ENCODE measurements around the gene KCNK5. TPM values are rescaled to one million over a fixed set of nuclear protein-coding genes. Genes with fewer than 3 reads are reported as not detected.

The KCNK5 gene
- total and polyA plus RNA-seq, 12 donors: 0.06 to 1.1 (median 0.25) TPM; not detected in 1

DNA sequence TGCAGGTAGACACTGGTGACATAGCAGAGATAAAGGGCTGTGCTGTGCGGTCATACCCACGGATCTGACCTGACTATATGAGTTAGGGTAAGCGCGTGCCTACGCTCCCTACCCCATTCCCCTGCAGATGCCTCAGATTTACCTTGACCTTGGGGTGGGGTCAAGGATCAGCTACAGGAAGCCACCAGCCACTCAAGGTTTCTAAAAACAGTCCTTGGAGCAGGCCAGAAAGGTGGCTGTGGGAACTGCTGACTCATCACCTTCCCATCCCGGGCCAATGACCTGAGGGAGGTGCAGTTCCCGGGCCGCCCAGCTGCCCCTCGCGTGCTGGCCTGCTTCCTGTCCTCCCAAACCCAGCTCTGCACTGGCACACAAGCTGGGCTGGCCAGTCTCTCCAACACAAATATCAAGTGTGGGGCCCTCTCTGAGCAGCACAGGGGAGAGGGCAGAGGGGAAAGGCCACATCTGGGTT is 23.0 kb downstream of the KCNK5 start:
- H3K27ac ChIP-seq: no peak overlapping the region
- intact Hi-C loops (cut with DNase I): no loop called here
- WGBS, 2 donors: 86 to 90% methylated on average over 10 of the region's 10 CpGs
- peaks cover 0 to 14% (median 0%) of the 10 kb centered on the region in 9 donors for H3K4me1 ChIP-seq
- H3K27me3 ChIP-seq: peaks cover 0 to 8% (median 0%) of the 10 kb centered on the region in 7 donors
- ATAC-seq (no peak), DNase-seq (no peak)
- TF ChIP-seq CTCF (IDR thresholded peaks at IDR 0.05): no peak
- H3K4me3 ChIP-seq: no peak overlapping the region
- H3K36me3 ChIP-seq: no peaks in the 10 kb centered on the region
- H3K9me3 ChIP-seq: no peaks in the 10 kb centered on the region

DNA sequence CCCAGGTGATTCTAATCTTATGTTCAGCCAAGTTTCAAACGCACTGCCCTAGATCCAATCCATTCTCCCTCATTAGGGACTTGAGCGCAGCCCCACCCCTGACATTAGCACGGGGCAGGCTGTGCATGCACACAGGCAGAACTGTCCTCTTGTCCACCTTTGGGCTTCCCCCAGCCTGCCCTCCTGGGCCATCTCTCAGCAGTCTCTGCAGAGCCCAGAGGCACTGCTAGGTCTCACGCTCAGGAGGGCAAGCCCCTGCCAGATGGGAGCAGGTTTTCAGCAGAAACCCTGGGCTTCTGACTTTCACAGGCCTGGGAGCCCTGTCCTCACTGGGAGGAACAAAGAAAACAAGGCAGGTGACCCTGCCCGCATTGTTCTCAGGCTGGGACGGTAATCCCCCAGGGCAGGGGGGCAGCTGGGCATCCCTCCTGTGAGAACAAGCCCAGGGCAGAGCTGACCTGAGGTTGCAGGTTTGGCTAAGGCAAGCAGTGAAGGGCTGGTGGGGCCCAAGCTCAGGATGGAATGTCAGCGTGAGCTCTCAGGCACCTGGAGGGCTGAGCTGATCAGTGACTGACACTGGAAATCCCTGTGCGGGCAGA is 24.5 kb downstream of the KCNK5 start:
- peaks cover 0 to 9% (median 0%) of the 10 kb centered on the region in 7 donors for H3K27me3 ChIP-seq
- intact Hi-C loops (cut with DNase I): no loop called here
- H3K27ac ChIP-seq: no peak overlapping the region
- no peak for ATAC-seq
- peaks cover 0 to 9% (median 0%) of the 10 kb centered on the region in 9 donors for H3K4me1 ChIP-seq
- H3K9me3 ChIP-seq: no peaks in the 10 kb centered on the region
- DNase-seq: no peak
- TF ChIP-seq CTCF (IDR thresholded peaks at IDR 0.05): no peak
- no peaks in the 10 kb centered on the region for H3K36me3 ChIP-seq
- no peak overlapping the region for H3K4me3 ChIP-seq
- WGBS, 2 donors: 89 to 94% methylated on average over 8 of the region's 8 CpGs

DNA sequence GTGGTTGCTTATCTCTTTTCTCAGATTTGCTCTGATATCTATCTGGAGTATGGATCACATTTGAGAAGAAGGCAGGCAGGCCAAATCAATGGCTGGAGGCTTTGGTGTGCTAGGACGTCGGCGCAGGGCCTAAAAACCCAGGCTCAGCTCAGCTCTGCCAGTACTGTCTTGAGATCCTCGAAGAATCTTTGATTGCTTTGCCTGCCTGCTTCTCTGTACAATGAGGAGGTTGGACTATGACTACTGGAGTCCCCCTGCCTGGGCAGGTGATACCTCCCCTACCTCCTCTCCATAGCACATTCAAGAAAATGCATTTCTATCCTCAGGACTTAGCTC is 25.1 kb downstream of the KCNK5 start:
- intact Hi-C loops (cut with DNase I): no loop called here
- H3K27ac ChIP-seq: no peak overlapping the region
- no peak for ATAC-seq

DNA sequence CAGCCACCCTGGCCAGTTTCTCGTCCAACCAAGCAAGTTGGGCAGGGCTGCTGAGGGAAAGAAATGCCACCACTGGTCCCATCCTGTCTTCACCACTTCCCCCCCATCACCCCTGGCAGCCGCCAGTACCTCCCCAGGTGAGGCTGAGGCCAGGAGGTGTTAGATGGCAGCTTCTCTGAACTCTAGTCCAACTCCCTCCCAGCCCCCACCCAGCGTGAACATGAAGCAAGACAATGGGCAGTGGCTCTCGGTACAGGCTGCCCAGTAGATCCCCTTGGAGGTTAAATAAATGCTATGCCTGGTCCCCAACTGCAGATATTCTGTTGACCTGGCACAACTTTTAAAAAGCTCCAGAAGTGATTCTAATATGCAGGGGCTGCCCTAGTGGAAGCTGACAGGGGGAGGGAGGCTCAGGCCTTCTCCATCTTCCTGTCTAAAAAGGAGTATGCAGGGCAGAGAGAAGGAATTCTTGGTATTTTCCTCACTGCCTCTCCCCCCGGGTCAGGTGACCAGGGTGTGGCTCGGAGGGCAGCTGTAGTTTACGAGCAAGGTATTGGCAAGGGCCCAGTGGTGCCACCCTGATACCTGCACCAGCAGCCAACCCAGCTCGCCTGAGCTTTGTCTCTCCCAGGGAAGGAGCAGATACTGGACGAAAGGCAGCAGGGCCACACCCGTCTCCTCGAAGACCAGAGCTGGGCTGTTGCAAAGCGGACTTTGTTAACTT is 25.7 kb downstream of the KCNK5 start:
- H3K27me3 ChIP-seq: peaks cover 0 to 11% (median 0%) of the 10 kb centered on the region in 7 donors
- intact Hi-C loops (cut with DNase I): no loop called here
- H3K4me1 ChIP-seq: no peaks in the 10 kb centered on the region
- no peak overlapping the region for H3K27ac ChIP-seq
- ATAC-seq (no peak), DNase-seq (no peak)
- no peaks in the 10 kb centered on the region for H3K9me3 ChIP-seq
- WGBS, 2 donors: 72 to 75% methylated on average over 12 of the region's 12 CpGs
- H3K4me3 ChIP-seq: no peak overlapping the region
- no peak for TF ChIP-seq CTCF (IDR thresholded peaks at IDR 0.05)
- H3K36me3 ChIP-seq: no peaks in the 10 kb centered on the region

More for the DNA sequence above, 25.1 kb downstream of the KCNK5 start:
- no peak overlapping the region for H3K4me3 ChIP-seq
- no peak for DNase-seq
- TF ChIP-seq CTCF (IDR thresholded peaks at IDR 0.05): no peak
- no peaks in the 10 kb centered on the region for H3K9me3 ChIP-seq
- peaks cover 0 to 9% (median 0%) of the 10 kb centered on the region in 7 donors for H3K27me3 ChIP-seq
- no peaks in the 10 kb centered on the region for H3K36me3 ChIP-seq
- peaks cover 0 to 3% (median 0%) of the 10 kb centered on the region in 9 donors for H3K4me1 ChIP-seq
- 86 to 92% methylated on average over 4 of the region's 4 CpGs for WGBS, 2 donors

Measured in heart right ventricle (tissue), 16 donors.